Effector CD4-positive, alpha-beta T cell (primary cell): ENCODE results near the gene A2M.

Experiments
- DNase-seq: peaks from one replicate; pipeline ENCODE4 v3.0.0-alpha.2; 2020

A2M gene

GRCh38 chr12:9120487-9121184 lies 4.9 kb upstream of the A2M start:
- DNase-seq, result no peak

DNA sequence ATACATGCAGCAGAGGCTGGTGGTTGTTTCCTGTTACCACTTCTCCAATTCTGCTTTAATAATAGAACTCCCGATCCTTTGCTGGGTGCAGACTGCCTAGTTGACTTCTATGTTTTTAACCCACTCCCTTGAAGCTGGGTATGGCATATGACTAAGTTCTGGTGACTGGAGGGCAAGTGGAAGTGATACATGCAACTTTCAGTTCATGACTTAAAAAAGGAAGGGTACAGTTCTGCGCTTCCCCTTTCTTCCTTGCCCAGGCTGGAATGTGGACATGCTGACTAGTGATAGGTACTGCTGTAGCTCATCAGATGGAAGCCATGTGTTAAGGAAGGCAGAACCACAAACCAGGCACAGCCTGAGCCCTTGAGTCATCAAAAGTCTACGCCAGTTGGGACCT lies 2.4 kb upstream of the A2M start:
- DNase-seq, result no peak

DNA sequence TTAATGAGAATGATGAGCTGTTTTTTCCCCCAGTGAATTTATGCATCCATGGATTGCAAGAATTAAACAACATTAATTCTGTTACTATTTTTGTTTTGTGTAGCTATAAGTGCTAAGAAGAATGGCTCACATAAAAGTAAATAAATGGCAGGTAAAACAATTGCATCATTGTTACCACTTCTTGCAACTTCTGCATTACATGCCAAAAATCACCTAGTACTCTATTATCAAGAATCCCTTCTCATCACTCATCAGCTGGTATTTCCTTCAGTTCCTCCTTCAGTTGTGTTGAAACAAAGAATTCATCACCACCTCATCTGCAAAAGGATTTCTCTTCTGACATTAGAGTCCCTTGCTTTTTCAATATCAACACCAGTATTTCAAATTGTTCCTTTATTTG lies 773 bp downstream of the A2M start:
- no peak for DNase-seq

DNA sequence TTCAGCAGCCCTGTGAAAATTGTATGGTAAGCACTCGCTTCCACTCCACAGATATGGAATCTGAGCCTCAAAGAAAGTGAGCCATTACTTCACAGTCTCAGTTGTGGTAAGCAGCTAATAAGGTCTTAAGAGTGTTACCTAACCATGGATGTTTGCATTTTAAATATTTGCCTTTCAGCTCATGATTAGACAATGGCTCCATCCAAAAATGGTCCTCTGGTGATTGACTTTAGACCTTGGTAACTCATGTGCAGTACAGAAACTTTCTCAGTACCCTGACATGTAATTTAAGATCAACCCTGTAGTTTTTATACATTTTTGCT lies 1.8 kb downstream of the A2M start:
- DNase-seq, result no peak

DNA sequence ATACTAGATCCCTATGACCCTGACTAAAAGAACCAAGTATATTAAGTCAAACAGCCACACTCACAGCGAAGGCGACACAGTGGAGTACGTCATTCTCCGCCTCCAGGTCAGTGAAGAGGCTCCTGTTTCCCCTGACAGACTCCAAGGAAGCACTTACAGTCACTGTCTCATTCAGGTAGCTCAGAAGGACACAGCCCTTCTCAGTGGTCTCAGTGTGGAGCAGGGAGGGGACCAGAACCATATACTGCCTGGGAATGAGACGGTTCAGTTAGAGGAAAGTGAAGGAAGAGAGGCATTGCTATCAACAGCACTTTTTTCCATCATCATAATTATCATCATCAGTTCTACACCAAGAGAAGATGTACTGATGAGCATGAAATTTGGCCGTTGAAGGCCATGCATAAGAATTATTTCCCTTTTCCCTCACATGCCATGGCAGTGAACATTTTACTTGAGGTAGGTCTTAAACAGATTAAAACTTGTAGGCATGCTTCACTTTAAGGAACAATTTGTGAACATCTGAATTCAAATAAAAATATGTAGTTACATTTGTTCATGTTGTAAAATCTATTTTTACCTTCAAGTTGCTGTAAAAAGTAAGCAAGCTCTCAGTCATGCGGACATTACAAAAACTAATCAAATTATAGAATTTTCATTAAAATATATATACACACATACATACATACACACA lies 2.3 kb downstream of the A2M start:
- DNase-seq, result no peak

DNA sequence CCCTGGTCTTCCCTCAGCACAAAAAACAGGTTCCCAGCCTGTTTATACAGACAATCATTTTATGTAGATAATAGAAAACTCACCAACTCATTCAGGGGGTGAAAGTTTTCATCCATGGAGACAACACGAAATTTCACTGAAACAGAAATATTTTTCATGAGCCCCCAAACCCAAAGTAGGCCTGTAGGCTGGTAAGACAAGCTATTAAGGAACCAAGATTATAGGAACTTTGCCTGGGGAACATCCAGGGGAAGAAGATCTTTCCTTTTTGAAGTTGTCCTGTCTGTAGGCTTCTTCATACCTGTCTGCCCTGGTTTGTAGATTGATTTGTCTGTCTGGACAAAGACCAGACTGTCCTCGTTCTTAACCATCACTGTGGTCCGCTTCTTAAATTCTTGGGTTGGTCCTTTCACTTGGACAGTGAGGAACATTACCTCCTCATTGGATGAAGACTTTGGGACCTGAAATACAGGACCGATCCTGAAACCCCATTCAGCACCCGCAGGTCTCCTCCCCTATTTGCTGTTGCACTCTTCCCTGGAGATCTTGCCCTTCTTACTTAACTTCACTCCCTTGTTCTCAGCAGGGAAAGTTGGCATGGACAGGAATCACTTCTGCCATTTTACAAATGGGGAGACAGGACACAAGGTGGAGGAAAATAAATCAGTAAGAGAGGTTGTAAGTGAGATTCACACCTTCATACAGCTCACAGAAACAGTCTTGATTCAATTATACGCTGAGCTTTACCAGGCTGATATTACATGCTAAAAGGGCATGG lies 3.5 kb downstream of the A2M start:
- no peak for DNase-seq

DNA sequence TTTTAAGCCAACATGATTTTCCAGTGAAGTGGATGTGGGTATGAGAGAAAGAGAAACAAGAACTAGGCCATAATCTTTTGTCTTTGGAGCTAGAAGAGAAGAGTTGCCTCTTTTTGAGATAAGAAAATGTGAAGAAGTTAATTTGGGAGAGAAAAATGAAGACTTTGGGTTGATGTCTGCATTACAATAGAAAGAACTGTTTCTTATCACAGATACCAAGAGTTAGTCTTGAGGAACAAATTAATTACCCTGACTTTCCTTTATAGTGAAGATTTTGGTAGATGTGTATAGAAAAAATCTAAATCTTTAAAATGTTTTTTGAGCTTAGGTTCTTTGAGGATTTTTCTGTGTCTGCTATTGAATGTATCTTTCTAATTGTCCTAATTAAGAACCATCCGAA lies 4.2 kb downstream of the A2M start:
- DNase-seq, result no peak

GRCh38 chr12:9109737-9110491 lies 5.8 kb downstream of the A2M start:
- DNase-seq, result no peak

DNA sequence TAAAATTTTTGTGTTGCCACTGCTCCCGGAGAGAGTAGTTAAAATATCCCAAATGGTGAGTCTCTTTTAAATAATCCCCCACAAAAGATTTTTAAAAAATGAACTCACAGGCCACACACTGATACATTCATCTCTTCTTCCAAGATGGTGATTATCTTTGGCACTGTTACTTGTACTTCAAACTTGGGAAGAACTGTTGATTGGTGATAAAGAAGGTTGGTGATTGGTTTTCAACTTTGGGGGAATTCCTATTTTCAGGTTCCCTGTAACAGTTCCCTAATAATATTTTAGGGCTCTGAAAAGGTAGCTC lies 6.6 kb downstream of the A2M start:
- no peak for DNase-seq

DNA sequence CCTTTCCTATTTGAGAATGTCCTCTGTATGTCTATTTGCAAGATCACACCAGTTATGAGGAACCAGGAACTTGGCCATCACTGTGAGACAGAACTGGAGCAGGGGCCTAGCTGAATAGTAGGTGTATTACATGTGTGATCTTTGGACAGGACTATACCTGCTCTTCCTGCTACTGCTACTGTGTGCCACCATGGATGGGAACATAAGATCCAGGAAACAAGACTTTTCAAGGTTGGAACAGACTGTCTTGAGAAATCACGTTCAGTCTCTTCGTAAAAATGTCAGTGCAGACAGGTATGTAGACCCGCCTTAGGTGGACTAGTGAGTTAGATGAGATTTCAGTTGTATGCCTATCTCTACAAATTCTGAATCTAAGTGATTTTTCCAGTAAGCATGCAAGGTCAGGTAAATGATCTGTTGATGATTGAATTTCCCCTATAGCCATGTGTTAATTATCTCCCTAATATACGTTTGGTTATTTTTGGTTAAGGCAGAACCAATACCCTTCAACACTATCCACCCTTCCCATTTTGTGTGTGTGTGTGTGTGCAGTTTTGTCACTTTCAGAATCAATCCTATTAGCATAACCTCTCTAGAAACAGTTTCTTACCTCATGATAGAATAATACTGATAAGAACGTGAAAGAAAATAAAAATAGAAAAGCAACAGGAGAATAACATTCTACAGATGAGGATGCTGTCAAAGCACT lies 7.1 kb downstream of the A2M start:
- no peak for DNase-seq

- no peak for DNase-seq
These were observed 8.2 kb downstream of the A2M start for GRCh38 chr12:9107542-9107873.

GRCh38 chr12:9106610-9107541 lies 8.8 kb downstream of the A2M start:
- no peak for DNase-seq

- no peak for DNase-seq
These were observed 9.7 kb downstream of the A2M start for GRCh38 chr12:9106067-9106466.

- DNase-seq, result no peak
These were observed 10.8 kb downstream of the A2M start for GRCh38 chr12:9104767-9105423.

- DNase-seq, result no peak
These were observed 11.6 kb downstream of the A2M start for GRCh38 chr12:9104087-9104486.

DNA sequence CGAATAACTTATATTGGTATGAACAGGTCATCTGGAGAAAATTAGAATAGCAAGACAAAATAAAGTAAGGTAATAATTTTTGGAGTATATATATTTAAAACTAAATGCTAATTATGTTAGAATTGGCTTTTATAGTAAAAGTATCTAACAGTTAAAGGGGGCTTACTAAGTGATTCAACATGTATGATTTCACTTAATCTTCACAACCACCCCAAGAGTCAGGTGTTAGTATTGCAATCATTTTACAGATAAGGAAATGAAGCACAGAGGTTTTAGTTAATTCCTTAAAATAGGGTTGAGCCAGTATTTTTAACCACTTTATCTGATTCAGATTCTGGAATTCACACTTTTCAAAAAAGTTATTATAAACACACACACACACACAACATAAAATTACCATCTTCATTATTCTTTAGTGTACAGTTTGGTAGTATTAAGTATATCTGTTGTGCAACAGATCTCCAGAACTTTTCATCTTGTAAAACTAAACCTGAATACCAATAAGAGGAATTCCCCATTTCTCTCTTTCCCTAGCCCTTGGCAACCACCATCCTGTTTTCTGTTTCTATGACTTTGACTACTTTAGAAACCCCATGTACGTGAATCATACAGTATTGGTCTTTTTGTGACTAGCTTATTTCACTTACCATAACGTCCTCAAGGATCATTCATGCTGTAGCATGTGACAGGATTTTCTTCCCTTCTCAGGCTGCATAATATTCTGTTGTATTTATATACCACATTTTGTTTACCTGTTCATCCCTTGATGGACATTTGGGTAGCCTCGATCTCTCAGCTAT lies 12.5 kb downstream of the A2M start:
- no peak for DNase-seq

DNA sequence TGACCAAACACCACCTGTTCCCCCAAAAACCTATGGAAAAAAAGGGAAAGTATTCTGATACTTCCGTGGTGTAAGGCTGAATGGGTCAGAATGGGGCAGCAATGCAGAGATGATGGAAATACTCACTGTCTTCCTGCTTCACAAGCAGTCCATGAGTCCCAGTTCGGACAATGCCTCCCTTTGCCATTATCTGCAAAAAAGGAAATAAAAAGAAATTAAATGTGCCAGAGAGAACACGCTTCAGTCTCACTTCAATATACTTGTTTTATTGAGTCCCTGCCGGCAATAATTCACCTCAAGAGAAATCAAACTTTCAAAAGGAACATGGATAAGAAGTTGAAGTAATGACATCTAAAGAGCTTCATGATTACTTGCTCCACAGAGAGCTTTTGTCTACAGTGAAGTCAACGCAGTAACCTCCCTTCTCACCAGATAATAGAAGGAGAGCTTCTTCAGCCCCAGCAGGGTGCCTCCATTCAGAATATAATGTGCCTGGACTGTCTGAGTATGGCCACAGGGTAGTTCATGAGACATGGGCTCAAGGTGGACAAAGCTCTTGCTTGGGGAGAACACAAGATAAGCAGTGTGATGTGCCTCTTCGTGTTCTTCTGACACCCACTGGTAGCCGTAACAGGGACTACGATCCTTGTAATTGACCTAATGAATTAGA lies 14.6 kb downstream of the A2M start:
- no peak for DNase-seq

GRCh38 chr12:9099552-9100190 lies 16.0 kb downstream of the A2M start:
- no peak for DNase-seq

DNA sequence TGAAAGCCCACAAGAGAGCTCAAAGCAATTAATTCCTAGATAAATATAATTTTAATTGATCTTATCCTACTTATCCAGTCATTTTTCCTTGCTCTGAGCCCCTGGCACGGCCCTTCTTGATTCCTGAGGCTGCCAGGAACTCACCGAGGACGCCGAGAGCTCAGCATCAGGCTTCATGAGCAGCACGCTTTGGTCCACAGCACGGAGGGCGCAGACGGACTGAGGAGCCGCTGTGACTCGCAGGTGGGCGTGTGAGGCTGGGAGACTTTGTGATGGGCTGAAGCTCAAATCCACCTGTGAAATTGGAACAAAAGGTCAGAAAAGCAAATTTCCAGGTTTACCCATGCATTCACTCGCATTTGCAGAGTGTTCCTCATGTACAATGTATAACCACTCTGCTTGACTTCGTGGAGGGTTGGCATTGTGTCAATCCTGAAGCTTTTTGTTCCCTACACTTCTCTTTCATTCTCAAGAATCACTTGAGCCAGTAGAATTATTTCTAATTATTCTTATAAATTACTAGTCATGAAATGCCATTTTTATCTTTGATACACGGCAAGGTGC lies 17.2 kb downstream of the A2M start:
- DNase-seq, result no peak
